ENCODE measurements around the gene VIPR2.

The VIPR2 gene

GRCh38 chr7:159016591-159016990, 128.1 kb downstream of the VIPR2 start:
- Histone ChIP-seq H3K36me3 (no peaks in the 10 kb centered on the region), H3K27me3 (no peaks in the 10 kb centered on the region), H3K27ac (no peak overlapping the region), H3K9me3 (no peaks in the 10 kb centered on the region), H3K4me3 (ENCODE audit: low read depth in 1 of 2, low read length in 1 of 2) (no peak overlapping the region), H3K4me1 (ENCODE audit: control insufficient read depth in 1 of 2, insufficient read depth in 1 of 2, low read depth in 1 of 2, low read length in 1 of 2) (no peaks in the 10 kb centered on the region)
- TF ChIP-seq CTCF (IDR thresholded peaks at IDR 0.05): no peak

DNA sequence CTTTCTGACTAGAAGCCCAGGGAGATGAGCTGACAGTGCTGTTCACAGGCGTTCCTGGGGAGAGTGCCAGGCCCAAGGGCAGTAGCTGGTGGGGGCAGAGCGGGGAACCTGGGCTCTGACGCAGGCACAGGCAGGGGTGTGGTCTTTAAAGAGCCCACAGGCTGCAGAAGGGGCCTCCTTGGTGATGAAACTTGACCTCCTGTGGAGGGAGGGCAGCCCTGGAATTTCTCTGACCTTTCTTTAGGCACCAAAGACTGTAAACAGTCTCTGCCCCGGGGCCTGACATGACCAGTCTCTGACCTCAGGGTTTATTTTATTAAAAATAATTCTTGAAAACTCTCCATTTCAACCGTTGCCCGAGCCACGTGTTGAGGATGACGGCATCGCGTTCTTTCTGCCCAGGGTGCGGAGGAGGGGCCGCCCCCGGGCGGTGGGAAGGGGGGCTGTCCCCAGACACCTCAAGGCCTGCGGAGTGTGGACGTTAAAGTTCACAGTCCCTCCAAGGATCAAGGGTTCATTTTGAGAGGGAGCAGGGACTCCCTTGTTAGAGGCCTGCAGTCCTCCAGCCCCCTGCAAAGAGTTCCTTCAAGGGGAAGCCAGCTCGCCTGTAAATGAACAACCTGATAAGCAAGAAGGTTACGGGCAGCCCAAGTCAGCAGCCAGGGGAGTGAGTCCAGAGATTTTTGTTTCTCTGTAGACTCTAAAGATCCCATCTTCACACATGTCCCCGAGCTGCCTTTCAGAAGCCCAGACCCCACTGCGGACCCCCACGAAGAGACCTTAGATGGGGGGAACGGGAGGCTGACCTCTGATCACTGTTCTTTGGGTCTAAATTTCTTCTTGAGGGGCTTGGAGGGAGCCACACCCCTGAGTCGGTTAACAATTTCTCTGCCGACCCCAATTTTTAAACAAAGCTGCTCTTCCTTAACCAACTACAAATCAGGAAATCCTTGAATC, 128.9 kb downstream of the VIPR2 start:
- Histone ChIP-seq H3K4me1 (ENCODE audit: control insufficient read depth in 1 of 2, insufficient read depth in 1 of 2, low read depth in 1 of 2, low read length in 1 of 2) (no peaks in the 10 kb centered on the region), H3K27me3 (no peaks in the 10 kb centered on the region), H3K9me3 (no peaks in the 10 kb centered on the region), H3K36me3 (no peaks in the 10 kb centered on the region), H3K4me3 (ENCODE audit: low read depth in 1 of 2, low read length in 1 of 2) (no peak overlapping the region), H3K27ac (no peak overlapping the region)
- no peak for TF ChIP-seq CTCF (IDR thresholded peaks at IDR 0.05)

GRCh38 chr7:159015081-159015453, 129.6 kb downstream of the VIPR2 start:
- no peak overlapping the region for H3K4me3 ChIP-seq (ENCODE audit: low read depth in 1 of 2, low read length in 1 of 2)
- no peaks in the 10 kb centered on the region for H3K4me1 ChIP-seq (ENCODE audit: control insufficient read depth in 1 of 2, insufficient read depth in 1 of 2, low read depth in 1 of 2, low read length in 1 of 2)
- no peaks in the 10 kb centered on the region for H3K27me3 ChIP-seq
- no peaks in the 10 kb centered on the region for H3K36me3 ChIP-seq
- H3K9me3 ChIP-seq: no peaks in the 10 kb centered on the region
- H3K27ac ChIP-seq: no peak overlapping the region
- TF ChIP-seq CTCF (IDR thresholded peaks at IDR 0.05): no peak

DNA sequence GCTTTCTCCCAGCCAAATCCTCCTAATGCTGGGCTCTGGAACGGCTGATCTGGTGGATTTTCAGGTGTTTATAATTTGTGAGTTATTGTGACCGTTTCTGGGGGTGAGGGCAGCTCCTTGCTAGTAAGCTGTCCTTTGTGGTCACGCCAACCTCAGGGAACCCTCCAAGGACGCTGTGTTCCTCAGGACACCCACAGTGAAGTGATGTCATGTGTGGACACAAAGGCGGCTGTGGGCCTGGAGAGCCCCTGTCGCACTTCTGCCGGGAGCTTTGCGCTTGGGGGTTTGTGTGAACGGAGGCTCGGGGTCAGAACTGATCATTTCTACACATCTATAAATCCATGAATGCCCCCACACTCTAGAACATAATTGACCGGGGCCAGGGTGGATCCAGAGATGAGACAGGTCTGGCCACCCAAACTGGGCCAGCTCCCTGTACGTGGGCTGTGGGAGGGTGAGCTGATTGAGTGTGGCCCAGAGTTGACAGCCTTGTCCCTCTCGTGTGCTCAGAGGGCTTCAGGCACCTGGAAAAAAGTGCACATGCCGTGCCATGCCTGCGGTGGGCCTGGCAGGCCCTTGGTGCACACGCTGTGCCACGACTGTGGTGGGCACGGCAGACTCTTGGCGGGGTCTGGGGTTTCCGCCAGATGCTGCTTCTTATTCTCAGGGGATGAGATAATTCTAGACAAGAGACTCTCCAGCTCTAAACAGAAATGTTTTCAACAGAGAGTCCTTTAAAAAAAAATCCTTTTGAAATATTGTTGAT, 130.2 kb downstream of the VIPR2 start:
- H3K4me1 ChIP-seq (ENCODE audit: control insufficient read depth in 1 of 2, insufficient read depth in 1 of 2, low read depth in 1 of 2, low read length in 1 of 2): no peaks in the 10 kb centered on the region
- H3K4me3 ChIP-seq (ENCODE audit: low read depth in 1 of 2, low read length in 1 of 2): no peak overlapping the region
- no peak overlapping the region for H3K27ac ChIP-seq
- H3K36me3 ChIP-seq: no peaks in the 10 kb centered on the region
- no peaks in the 10 kb centered on the region for H3K27me3 ChIP-seq
- TF ChIP-seq CTCF (IDR thresholded peaks at IDR 0.05): no peak
- H3K9me3 ChIP-seq: no peaks in the 10 kb centered on the region

GRCh38 chr7:159013825-159014289, 130.8 kb downstream of the VIPR2 start:
- TF ChIP-seq CTCF (IDR thresholded peaks at IDR 0.05): no peak
- H3K4me1 ChIP-seq (ENCODE audit: control insufficient read depth in 1 of 2, insufficient read depth in 1 of 2, low read depth in 1 of 2, low read length in 1 of 2): no peaks in the 10 kb centered on the region
- H3K27me3 ChIP-seq: no peaks in the 10 kb centered on the region
- no peak overlapping the region for H3K27ac ChIP-seq
- no peaks in the 10 kb centered on the region for H3K36me3 ChIP-seq
- H3K9me3 ChIP-seq: no peaks in the 10 kb centered on the region
- no peak overlapping the region for H3K4me3 ChIP-seq (ENCODE audit: low read depth in 1 of 2, low read length in 1 of 2)

Measured in neutrophil (primary cell).